Mesodermal cell (in vitro differentiated cells): ENCODE measurements around the gene KLHL3.

ENCODE experiments used
- H3K27ac ChIP-seq: 2 replicates; pipeline ENCODE4 v1.7.0; 2013; ENCODE audit warnings: mild to moderate bottlenecking, low read depth, low read length, moderate library complexity; ENCODE audit not compliant: severe bottlenecking
- H3K36me3 ChIP-seq: 2 replicates; pipeline ENCODE4 v1.7.1; 2013; ENCODE audit warnings: mild to moderate bottlenecking, low read length, moderate library complexity; ENCODE audit not compliant: control insufficient read depth, insufficient read depth
- H3K4me1 ChIP-seq: one replicate; pipeline ENCODE4 v1.7.1; 2013; ENCODE audit warnings: mild to moderate bottlenecking, low read length; ENCODE audit not compliant: insufficient read depth, control insufficient read depth, poor library complexity, severe bottlenecking
- H3K4me3 ChIP-seq: 2 replicates; pipeline ENCODE4 v1.7.0; 2013; ENCODE audit warnings: low read length, control low read depth, mild to moderate bottlenecking; ENCODE audit not compliant: insufficient read depth, poor library complexity, severe bottlenecking; ENCODE audit errors: extremely low read depth
- H3K9me3 ChIP-seq: 2 replicates; pipeline ENCODE4 v1.7.1; 2013; ENCODE audit warnings: mild to moderate bottlenecking, low read length, moderate library complexity; ENCODE audit not compliant: control insufficient read depth
- WGBS, 2 experiments: methylation state at CpG; one replicate each; pipeline ENCODE4 v1.1.5; 2013; ENCODE audit warnings: missing lambda C conversion rate in 2 of 2; ENCODE audit not compliant: insufficient coverage in 2 of 2; 5-methylcytosine and 5-hydroxymethylcytosine counted together

The KLHL3 gene

DNA sequence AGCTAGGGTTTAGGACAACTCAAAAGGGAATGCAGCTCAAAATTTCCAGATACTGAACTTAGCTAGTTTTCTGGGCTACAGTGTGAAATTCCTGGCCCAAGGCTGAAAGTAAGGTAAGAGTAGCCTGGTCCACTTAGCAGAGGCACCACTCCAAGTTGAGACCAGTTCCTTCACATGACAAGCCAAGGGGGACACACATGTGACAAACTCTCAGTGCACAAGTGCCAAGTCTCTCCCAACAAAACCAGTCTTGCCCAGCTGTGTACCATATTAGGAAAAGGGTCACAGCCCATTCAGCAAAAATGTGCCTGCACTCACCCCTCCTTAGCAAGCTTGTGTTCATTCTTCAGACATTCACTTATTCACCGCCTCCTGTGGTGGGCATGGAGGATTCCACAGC is 27.8 kb downstream of the KLHL3 start:
- 100% methylated on average over 1 of the region's 1 CpG; no CpG with 5 or more reads in 1 of the 2 experiments for WGBS, 2 experiments
- no peak overlapping the region for H3K4me3 ChIP-seq
- no peaks in the 10 kb centered on the region for H3K9me3 ChIP-seq
- peaks cover 7% of the 10 kb centered on the region for H3K36me3 ChIP-seq
- H3K4me1 ChIP-seq: no peaks in the 10 kb centered on the region
- H3K27ac ChIP-seq: no peak overlapping the region

DNA sequence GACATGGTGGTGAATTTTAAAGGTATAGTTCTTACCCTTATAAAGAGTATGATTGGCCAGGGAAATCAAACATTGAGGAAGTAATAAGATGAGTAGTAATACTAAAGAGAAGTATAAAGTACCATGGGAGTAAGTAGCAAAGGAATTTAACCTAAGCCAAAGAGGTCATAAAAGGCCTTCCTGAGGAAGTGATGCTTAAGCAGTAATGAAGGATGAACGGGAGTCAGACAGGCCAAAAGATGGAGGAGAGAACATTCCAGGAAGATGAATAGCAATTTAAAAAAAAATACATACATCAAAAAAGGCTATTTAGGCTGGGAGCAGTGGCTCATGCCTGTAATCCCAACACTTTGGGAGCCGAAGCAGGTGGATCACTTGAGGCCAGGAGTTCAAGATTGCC is 29.0 kb downstream of the KLHL3 start:
- peaks cover 7% of the 10 kb centered on the region for H3K36me3 ChIP-seq
- no peaks in the 10 kb centered on the region for H3K9me3 ChIP-seq
- WGBS, 2 experiments: 90 to 100% methylated on average over 1 of the region's 2 CpGs
- no peak overlapping the region for H3K27ac ChIP-seq
- H3K4me1 ChIP-seq: no peaks in the 10 kb centered on the region
- H3K4me3 ChIP-seq: no peak overlapping the region

DNA sequence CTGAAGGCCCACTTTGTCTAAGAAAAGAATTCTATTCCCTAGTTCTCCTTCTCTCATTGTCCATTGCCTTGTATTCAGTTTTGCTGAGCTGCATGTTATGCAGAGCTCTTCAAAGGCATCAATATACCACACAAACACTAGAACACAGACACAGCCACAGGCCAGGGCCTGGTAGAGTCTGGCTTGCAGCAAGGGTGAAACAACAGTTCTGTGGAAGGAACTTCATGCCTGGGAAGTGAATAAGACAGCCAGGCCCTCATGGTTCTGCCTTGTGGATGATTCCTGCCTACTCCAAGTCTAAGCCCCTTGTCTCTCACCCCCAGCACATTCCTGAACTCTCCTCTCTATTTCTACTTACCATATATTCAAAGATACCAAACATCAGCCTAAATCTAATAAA is 30.8 kb downstream of the KLHL3 start:
- Histone ChIP-seq H3K36me3 (peaks cover 7% of the 10 kb centered on the region), H3K4me1 (no peaks in the 10 kb centered on the region), H3K27ac (no peak overlapping the region), H3K4me3 (no peak overlapping the region), H3K9me3 (no peaks in the 10 kb centered on the region)

- no peak overlapping the region for H3K4me3 ChIP-seq
These were observed 32.3 kb downstream of the KLHL3 start for GRCh38 chr5:137703565-137703964.

DNA sequence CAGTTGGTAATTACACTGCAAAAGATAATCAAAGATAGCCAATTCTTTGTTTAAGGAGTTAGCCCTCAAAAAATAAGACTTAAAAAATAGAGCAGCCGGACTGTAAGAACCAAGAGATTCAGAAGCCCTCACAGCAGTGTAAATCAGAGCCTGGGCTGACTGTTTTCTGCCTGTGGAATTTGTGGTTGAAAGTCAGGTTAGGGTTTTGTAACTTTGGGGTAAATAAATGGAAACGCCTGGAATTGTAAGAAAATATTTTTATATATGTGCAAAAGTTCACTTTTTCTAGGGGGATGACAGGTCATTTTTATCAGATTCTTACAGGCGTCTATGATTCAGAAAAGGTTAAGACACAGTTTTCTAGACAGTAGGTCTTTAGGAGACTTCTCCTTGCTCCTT is 35.6 kb downstream of the KLHL3 start:
- Histone ChIP-seq H3K4me1 (peaks cover 12% of the 10 kb centered on the region), H3K4me3 (no peak overlapping the region), H3K9me3 (no peaks in the 10 kb centered on the region), H3K36me3 (no peaks in the 10 kb centered on the region), H3K27ac (no peak overlapping the region)
- 93 to 100% methylated on average over 1 to 2 of the region's 3 CpGs for WGBS, 2 experiments

More at GRCh38 chr5:137703565-137703964, 32.3 kb downstream of the KLHL3 start:
- 92% methylated on average over 2 of the region's 5 CpGs; no CpG with 5 or more reads in 1 of the 2 experiments for WGBS, 2 experiments
- H3K9me3 ChIP-seq: no peaks in the 10 kb centered on the region
- no peak overlapping the region for H3K27ac ChIP-seq
- no peaks in the 10 kb centered on the region for H3K4me1 ChIP-seq
- peaks cover 5% of the 10 kb centered on the region for H3K36me3 ChIP-seq

DNA sequence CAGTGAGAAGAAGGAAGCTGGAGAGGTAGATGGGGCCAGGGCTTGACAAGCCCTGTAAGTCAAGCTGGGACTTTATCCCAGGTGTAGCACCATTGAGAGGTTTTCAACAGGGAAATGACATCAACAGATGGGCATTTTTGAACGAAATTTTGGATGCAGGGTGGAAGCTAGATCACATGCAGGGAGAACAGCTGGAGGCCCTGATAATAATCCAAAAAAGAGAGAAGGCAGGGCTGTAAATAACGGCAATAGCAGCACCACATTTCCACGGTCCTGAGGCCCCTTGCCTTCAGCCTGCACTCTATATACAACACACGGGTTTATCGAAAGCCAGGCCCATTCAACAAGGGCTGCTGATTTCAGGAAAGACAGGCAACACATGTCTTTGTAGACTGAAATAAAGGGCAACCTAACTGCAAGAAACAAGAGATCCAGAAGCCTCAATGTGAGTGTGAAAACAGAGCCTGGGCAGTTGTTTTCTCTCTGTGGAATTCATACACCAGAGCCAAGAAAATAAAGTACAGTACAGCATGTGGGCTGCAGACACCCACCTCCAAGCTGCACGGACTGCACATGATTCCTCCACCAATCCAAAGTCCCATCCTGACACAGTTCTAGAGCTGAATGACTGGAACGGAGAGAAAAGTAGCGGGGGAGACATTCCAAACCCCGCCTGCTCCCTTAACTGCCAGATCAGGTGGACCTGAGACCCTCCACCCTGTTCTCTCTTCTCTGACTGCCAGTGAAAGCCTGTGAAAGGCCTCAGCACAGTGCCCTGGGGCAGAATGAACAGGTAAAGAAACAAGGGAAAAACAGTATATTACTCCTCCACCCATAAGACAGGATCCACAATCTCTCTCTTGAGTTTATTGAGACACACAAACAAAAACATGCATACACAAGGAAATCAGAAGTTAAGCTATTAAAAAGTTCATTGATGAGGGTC is 36.3 kb downstream of the KLHL3 start:
- H3K4me3 ChIP-seq: no peak overlapping the region
- H3K36me3 ChIP-seq: no peaks in the 10 kb centered on the region
- H3K27ac ChIP-seq: no peak overlapping the region
- no peaks in the 10 kb centered on the region for H3K9me3 ChIP-seq
- H3K4me1 ChIP-seq: peaks cover 12% of the 10 kb centered on the region
- WGBS, 2 experiments: 71 to 78% methylated on average over 3 to 4 of the region's 9 CpGs

DNA sequence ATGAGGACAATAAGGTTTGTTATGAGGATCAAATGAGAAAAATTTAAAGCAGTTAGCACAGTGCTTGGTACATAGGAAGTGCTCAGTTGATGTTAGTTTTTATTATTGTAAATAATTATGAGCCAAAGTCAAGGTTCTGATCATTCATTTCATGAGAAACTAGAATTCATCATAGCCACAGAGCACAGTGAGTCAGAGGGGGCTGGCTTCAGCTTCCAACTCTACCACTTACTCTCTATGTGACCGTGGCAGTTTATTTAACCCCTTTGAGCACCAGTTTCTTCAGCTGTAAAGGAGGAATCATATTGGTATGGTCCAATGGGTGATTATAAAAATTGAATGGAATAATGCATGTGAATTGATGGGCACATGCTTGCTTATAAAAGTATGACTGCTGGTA is 39.4 kb downstream of the KLHL3 start:
- no peak overlapping the region for H3K4me3 ChIP-seq
- H3K4me1 ChIP-seq: peaks cover 12% of the 10 kb centered on the region
- H3K9me3 ChIP-seq: no peaks in the 10 kb centered on the region
- no CpG with 5 or more reads among the region's 1 CpG for WGBS, 2 experiments
- no peaks in the 10 kb centered on the region for H3K36me3 ChIP-seq
- H3K27ac ChIP-seq: no peak overlapping the region

DNA sequence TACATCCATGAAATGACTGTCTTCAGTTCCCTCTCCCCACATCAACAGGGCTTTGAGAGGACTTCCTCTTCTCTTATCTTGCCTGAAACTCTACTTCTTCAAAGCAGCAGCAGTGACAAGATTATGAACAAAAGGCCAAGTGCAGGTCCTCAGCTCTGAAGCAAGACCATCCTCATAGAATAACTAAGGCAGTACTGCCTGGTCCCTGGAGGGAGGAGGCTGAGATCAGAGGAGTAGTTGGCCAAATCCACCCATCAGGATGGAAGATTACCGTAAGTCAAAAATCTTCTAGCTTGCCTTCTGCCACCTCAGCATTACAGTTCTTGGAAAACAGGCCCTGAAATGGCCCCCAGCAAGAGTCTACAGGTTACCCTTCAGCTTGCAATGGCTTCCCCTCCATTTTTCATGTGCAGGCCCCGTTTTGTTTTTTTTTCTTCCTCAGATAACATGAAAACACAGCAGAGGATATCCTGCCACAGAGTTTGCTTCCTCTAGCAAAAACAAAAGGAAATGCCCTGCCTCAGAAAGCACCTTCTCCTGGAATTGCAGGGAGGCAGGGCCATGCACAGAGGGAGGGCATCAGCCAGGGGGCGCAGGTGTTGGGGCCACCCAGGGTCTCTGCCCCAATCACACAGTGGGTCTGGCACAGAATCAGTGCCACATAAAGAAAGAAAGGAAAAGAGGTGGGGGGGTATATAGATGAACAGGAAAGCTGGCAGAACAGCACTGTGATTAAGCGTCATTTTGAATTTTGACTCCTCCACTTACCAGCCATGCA is 40.0 kb downstream of the KLHL3 start:
- no peaks in the 10 kb centered on the region for H3K36me3 ChIP-seq
- peak overlapping the region; percentile 26 for H3K27ac ChIP-seq
- WGBS, 2 experiments: 85 to 100% methylated on average over 2 to 3 of the region's 4 CpGs
- peaks cover 12% of the 10 kb centered on the region for H3K4me1 ChIP-seq
- H3K4me3 ChIP-seq: no peak overlapping the region
- H3K9me3 ChIP-seq: no peaks in the 10 kb centered on the region

GRCh38 chr5:137693951-137694721 is 41.8 kb downstream of the KLHL3 start:
- 92% methylated on average over 5 to 7 of the region's 7 CpGs for WGBS, 2 experiments
- Histone ChIP-seq H3K36me3 (no peaks in the 10 kb centered on the region), H3K9me3 (no peaks in the 10 kb centered on the region), H3K27ac (peak overlapping the region; percentile 6), H3K4me1 (peaks cover 12% of the 10 kb centered on the region), H3K4me3 (no peak overlapping the region)

DNA sequence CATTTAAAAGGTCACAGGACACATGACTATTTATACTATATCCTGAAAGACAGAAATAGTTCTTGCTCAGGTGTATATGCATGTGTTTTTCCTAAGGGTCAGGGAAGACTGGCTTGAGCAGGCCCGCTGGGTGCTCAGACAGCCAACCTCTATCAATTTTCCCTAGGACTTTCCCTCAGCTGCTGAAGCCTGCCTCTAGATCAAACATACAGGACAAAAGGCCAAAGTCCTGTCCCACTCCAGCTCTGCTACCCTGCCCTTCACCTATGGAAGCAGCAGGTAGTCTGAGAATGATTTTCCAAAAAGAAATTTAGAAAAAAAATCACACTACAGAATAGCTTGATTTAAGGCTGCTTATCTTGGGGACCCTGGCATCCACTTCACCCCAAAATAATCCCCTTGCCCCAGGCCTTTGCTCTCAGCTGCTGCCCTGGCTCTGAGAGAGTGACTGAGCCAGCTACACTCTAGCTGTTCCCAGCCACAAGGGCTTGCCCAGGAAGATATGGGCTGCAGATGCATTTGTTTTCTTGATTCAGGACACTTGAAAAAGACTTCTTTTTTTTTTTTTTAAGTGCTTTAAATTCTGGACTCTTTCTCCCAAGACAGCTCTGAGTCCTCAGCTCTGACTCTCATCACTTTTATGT is 42.5 kb downstream of the KLHL3 start:
- Histone ChIP-seq H3K27ac (no peak overlapping the region), H3K4me1 (peaks cover 12% of the 10 kb centered on the region), H3K4me3 (no peak overlapping the region), H3K9me3 (no peaks in the 10 kb centered on the region), H3K36me3 (no peaks in the 10 kb centered on the region)
- 88% methylated on average over 1 of the region's 1 CpG; no CpG with 5 or more reads in 1 of the 2 experiments for WGBS, 2 experiments
